Nephron (organoid): ENCODE results near the gene SSH2.

ENCODE experiments used
- H3K27ac Mint-ChIP-seq, 3 experiments: 2 replicates each; pipeline ENCODE4 v1.8.0; 2020; ENCODE audit warnings: mixed read lengths in 3 of 3, mild to moderate bottlenecking in 2 of 3, moderate library complexity in 1 of 3
- H3K27me3 Mint-ChIP-seq: 2 replicates; pipeline ENCODE4 v1.8.0; 2021; ENCODE audit warnings: low read depth, mild to moderate bottlenecking, moderate library complexity, mixed read lengths
- H3K36me3 Mint-ChIP-seq: 2 replicates; pipeline ENCODE4 v1.8.0; 2020; ENCODE audit warnings: low read depth, mixed read lengths
- H3K4me1 Mint-ChIP-seq: 2 replicates; pipeline ENCODE4 v1.8.0; 2020; ENCODE audit warnings: mixed read lengths
- H3K4me3 Mint-ChIP-seq, 3 experiments: 2 replicates each; pipeline ENCODE4 v1.8.0; 2020; ENCODE audit warnings: mild to moderate bottlenecking in 3 of 3, mixed read lengths in 3 of 3, moderate library complexity in 2 of 3
- H3K9me3 Mint-ChIP-seq: 2 replicates; pipeline ENCODE4 v1.8.0; 2020; ENCODE audit warnings: mixed read lengths
- TF ChIP-seq, protein P1 (sequence below), 3 experiments: fragments of 200-600 bp; sonication (generic); IDR thresholded peaks; one replicate each; pipeline ENCODE4 v1.5.0; 2021; ENCODE audit warnings: antibody characterized with exemption in 3 of 3; ENCODE audit not compliant: unreplicated experiment in 3 of 3

The SSH2 gene

DNA sequence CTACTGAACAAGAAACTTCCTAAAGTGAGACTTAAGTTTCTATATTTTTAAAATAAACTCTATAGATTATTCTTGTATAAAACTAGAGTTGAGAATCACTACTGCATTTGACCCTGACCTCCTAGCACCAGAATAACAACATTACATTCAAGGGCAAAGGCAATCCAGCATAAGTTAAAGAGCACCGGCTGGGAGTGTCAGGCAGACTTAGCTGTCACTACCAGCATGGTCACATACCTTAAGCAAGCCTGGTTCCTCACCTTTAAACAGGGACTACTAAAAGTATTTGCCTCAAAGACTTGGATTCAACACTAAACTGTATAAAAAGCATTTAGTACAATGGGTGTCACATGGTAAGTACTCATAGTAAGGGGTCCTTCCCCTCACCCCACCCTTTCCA, 90.4 kb downstream of the SSH2 start:
- H3K27me3 Mint-ChIP-seq, result no peaks in the 10 kb centered on the region
- TF ChIP-seq, protein P1, sequence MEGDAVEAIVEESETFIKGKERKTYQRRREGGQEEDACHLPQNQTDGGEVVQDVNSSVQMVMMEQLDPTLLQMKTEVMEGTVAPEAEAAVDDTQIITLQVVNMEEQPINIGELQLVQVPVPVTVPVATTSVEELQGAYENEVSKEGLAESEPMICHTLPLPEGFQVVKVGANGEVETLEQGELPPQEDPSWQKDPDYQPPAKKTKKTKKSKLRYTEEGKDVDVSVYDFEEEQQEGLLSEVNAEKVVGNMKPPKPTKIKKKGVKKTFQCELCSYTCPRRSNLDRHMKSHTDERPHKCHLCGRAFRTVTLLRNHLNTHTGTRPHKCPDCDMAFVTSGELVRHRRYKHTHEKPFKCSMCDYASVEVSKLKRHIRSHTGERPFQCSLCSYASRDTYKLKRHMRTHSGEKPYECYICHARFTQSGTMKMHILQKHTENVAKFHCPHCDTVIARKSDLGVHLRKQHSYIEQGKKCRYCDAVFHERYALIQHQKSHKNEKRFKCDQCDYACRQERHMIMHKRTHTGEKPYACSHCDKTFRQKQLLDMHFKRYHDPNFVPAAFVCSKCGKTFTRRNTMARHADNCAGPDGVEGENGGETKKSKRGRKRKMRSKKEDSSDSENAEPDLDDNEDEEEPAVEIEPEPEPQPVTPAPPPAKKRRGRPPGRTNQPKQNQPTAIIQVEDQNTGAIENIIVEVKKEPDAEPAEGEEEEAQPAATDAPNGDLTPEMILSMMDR (IDR thresholded peaks at IDR 0.05; ENCODE audit: unreplicated experiment in 3 of 3), result no peak
- H3K27ac Mint-ChIP-seq, result no peak overlapping the region
- no peak overlapping the region for H3K4me3 Mint-ChIP-seq
- H3K36me3 Mint-ChIP-seq, result no peaks in the 10 kb centered on the region
- H3K4me1 Mint-ChIP-seq, result peaks cover 36% of the 10 kb centered on the region
- no peaks in the 10 kb centered on the region for H3K9me3 Mint-ChIP-seq

DNA sequence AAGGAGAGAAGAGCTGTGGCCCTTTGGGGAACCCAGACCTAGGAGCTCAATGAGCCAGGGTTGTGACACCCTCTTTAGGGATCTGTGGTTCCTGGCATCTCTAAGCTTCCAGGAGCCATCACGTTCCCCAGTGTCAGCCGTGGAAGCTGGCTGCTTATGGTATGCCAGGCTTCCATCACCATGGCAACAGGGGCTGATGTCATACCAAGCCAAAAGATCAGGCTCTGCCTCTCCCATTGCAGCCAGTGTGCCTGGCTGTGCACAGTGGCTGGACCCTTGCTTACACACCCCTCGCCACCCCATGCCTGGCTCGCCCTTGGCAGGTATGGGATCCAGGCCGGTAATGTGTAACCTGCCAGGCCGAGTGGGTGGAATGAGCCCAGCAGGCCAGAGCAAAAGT, 91.1 kb downstream of the SSH2 start:
- H3K27ac Mint-ChIP-seq, result no peak overlapping the region
- H3K27me3 Mint-ChIP-seq, result no peaks in the 10 kb centered on the region
- H3K4me3 Mint-ChIP-seq, result no peak overlapping the region
- H3K4me1 Mint-ChIP-seq, result peaks cover 29% of the 10 kb centered on the region
- no peaks in the 10 kb centered on the region for H3K9me3 Mint-ChIP-seq
- no peaks in the 10 kb centered on the region for H3K36me3 Mint-ChIP-seq
- TF ChIP-seq, protein P1 (IDR thresholded peaks at IDR 0.05; ENCODE audit: unreplicated experiment in 3 of 3), result no peak

DNA sequence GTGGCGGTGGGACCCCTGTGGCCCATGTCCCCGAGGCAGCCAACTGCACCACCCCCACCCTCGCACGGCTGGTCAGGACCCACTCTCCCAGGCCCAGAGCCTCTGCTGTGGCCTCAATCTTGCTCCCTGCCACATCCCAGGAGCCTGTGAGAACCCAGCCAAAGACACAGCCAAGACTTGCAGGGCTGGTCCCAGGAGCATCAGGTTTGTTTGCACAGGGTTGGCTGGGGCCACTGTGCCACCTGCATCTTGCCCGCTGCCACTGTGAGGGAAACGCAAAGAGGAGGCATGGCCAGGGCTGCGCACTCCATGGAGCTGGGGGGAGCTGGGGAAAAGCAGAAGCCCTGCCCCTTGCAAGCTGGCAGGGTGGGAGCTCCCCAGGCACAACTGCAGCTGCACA, 92.5 kb downstream of the SSH2 start:
- no peaks in the 10 kb centered on the region for H3K36me3 Mint-ChIP-seq
- TF ChIP-seq, protein P1 (IDR thresholded peaks at IDR 0.05; ENCODE audit: unreplicated experiment in 3 of 3), result no peak
- no peaks in the 10 kb centered on the region for H3K9me3 Mint-ChIP-seq
- H3K4me3 Mint-ChIP-seq, result no peak overlapping the region
- H3K4me1 Mint-ChIP-seq, result peaks cover 18% of the 10 kb centered on the region
- H3K27ac Mint-ChIP-seq, result no peak overlapping the region
- H3K27me3 Mint-ChIP-seq, result no peaks in the 10 kb centered on the region

DNA sequence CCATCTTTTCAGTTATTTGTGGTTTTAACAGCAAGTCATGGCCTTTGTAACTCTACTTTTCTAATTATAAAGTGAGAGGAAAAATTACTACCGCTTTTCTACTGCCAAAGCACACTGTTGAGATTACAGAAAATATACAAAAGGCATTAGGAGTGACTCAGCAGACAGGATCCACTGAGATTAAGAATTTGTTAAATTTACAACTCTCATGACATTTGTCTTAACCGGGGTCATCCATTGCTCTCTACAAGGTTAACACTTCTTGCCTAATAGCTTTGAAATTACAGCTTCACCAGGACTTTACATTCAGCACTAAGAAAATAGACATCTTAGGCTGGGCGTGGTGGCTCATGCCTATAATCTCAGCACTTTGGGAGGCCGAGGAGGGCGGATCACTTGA, 93.4 kb downstream of the SSH2 start:
- Mint-ChIP-seq H3K27me3 (no peaks in the 10 kb centered on the region), H3K27ac (no peak overlapping the region), H3K4me1 (peaks cover 18% of the 10 kb centered on the region), H3K36me3 (no peaks in the 10 kb centered on the region), H3K9me3 (no peaks in the 10 kb centered on the region), H3K4me3 (no peak overlapping the region)
- TF ChIP-seq, protein P1 (IDR thresholded peaks at IDR 0.05; ENCODE audit: unreplicated experiment in 3 of 3), result no peak

DNA sequence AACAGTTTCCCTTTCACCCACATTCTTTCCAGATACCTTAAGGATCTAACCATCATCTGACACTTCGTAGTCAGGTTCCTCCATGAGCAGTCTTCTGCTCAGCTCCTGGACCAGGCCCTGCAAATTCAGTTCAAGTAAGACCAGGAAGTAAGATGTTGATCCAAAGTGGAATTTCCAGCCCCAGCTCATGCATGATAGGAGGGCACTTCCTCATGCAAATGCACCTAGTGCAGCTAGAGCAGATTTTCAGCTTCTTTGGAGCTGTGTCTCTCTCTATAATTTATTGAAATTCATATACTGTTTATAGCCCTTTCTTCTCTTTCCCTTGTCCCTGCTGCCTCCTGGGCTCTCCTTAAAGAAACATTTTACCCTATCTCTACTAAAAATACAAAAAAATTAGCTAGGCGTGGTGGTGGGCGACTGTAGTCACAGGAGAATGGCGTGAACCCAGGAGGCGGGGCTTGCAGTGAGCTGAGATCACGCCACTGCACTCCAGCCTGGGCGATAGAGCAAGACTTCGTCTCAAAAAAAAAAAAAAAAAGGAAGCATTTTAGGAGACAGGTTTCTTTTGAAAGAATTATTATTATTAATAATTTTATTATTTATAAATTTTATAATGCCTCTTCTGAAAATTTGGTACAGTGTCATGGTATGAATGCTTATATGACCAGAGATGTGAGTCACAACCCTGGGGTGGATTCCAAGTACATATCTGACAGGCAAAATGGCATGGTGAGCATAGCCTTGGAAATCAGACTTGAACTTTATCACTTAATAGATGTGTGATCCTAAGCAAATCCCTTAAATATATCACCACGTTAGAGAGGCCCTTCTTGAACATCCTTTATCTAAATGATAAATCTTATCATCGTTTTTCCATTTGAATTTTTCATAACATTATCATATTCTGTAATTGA, 94.3 kb downstream of the SSH2 start:
- Mint-ChIP-seq H3K9me3 (no peaks in the 10 kb centered on the region), H3K27me3 (no peaks in the 10 kb centered on the region), H3K4me1 (peaks cover 12% of the 10 kb centered on the region), H3K27ac (peak overlapping the region; percentile 22 to 53 (median 31)), H3K36me3 (no peaks in the 10 kb centered on the region), H3K4me3 (no peak overlapping the region)
- TF ChIP-seq, protein P1 (IDR thresholded peaks at IDR 0.05; ENCODE audit: unreplicated experiment in 3 of 3), result no peak

DNA sequence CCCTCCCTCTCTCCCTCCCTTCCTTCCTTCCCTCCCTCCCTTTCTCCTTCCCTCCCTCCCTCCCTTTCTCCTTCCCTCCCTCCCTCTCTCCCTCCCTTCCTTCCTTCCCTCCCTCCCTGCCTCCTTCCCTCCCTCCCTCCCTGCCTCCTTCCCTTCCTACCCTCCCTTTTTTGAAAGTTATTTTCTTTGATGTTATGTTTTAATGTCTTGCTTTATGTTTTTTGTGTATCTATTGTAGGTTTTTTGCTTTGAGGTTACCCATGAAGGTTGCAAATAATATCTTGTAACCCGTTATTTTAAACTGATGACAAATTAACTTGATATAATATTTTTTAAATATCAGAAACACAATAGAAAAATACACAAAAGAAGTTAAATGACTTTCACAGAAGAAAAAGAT, 96.2 kb downstream of the SSH2 start:
- Mint-ChIP-seq H3K36me3 (no peaks in the 10 kb centered on the region), H3K4me1 (peaks cover 7% of the 10 kb centered on the region), H3K9me3 (no peaks in the 10 kb centered on the region), H3K27ac (no peak overlapping the region), H3K27me3 (no peaks in the 10 kb centered on the region), H3K4me3 (no peak overlapping the region)
- TF ChIP-seq, protein P1 (IDR thresholded peaks at IDR 0.05; ENCODE audit: unreplicated experiment in 3 of 3), result no peak
